Measurements from ENCODE around the gene CAPZB.

GRCh38 chr1:19435851-19436455 lies 49.4 kb downstream of the CAPZB start:
- TF ChIP-seq CTCF (IDR thresholded peaks at IDR 0.05): no peak
- TF ChIP-seq POLR2A (IDR thresholded peaks at IDR 0.05): no peak
- no peak for TF ChIP-seq EP300 (IDR thresholded peaks at IDR 0.05)
